Gastrocnemius medialis (tissue), 4 donors: ENCODE measurements around the gene MON1A.

Experiments used
- CTCF ChIP-seq, 5 experiments: fragments of 450-650 bp in 3 of 5; fragments of 200-600 bp in 2 of 5; sonication (generic) in 2 of 5; IDR thresholded peaks in 4 of 5; conservative IDR thresholded peaks in 1 of 5; 1 replicate in 4 of 5; 2 replicates in 1 of 5; pipeline ENCODE4 v1.5.1; 2016 to 2019; ENCODE audit warnings: antibody characterized with exemption in 5 of 5, mild to moderate bottlenecking in 3 of 5, moderate library complexity in 3 of 5
- POLR2A ChIP-seq, 2 donors: fragments of 450-650 bp; IDR thresholded peaks; one replicate each; pipeline ENCODE4 v1.6.1; 2017; ENCODE audit warnings: antibody characterized with exemption in 2 of 2, mild to moderate bottlenecking in 2 of 2, moderate library complexity in 2 of 2

- TF ChIP-seq POLR2A (IDR thresholded peaks at IDR 0.05) (no peak), CTCF (IDR thresholded peaks at IDR 0.05 in 4 of 5, conservative IDR thresholded peaks at IDR 0.05 in 1 of 5) (no peak)
Measured at GRCh38 chr3:49910409-49911123, 19.0 kb downstream of the MON1A start.
